NCI-H1694 treated with DMSO at 0.1 percent for 48 hours (cell line): ENCODE results near the gene PPP1CA.

Experiments
- DNase-seq: peaks from one replicate; lab custom pipeline; 2025; lab: John Stamatoyannopoulos, UW

The PPP1CA gene

DNA sequence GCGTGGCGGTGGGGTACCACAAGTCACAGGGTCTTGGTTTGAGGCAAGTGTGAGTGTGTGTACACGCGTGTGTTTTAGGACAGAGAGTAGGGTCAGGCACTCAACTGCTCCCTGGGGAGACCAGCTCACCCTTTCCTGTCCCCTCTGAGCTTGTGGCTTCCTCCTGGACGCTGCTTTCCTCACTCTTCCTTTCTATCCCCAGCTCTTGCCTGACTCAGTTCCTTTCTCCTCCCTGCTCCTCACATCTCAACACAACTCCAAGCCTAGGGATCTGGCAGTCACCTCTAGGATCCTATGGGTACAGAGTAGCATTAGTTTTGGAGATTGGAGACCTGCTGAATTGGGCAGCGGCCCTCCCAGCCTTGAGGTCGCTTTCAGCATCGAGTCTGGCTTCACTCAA lies 32.4 kb downstream of the PPP1CA start:
- DNase-seq, result no peak

GRCh38 chr11:67368621-67369020 lies 33.0 kb downstream of the PPP1CA start:
- no peak for DNase-seq

DNA sequence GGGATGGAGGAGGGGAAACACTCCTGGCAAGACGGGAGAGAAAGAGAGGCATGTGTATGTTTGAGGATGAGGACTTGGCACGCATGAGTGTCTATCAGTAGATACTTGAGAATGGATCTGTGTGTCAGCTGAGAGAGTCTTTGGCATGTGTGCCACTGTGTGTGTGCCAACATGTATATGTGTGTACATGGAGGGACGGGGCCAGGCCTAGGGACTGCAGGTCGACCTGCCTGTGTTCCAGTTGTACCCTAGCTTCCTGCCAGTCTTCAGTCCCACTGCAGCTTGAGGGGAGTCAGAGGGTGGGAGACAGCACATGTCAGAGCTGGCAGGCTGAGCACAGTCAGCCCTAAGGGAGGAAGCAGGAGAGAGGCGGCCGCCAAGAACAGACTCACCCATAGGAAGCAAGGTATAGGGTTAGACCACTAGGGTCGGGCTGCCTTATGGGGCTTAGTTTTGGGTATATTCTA lies 33.9 kb downstream of the PPP1CA start:
- DNase-seq, result no peak

- no peak for DNase-seq
These were observed 34.5 kb downstream of the PPP1CA start for GRCh38 chr11:67366961-67367760.

- DNase-seq, result no peak
These were observed 35.1 kb downstream of the PPP1CA start for GRCh38 chr11:67366546-67366945.

GRCh38 chr11:67365736-67366444 lies 35.8 kb downstream of the PPP1CA start:
- no peak for DNase-seq

GRCh38 chr11:67364783-67365722 lies 36.6 kb downstream of the PPP1CA start:
- no peak for DNase-seq

- DNase-seq, result no peak
These were observed 37.5 kb downstream of the PPP1CA start for GRCh38 chr11:67364169-67364568.

GRCh38 chr11:67357831-67358670 lies 43.6 kb downstream of the PPP1CA start:
- DNase-seq, result no peak

DNA sequence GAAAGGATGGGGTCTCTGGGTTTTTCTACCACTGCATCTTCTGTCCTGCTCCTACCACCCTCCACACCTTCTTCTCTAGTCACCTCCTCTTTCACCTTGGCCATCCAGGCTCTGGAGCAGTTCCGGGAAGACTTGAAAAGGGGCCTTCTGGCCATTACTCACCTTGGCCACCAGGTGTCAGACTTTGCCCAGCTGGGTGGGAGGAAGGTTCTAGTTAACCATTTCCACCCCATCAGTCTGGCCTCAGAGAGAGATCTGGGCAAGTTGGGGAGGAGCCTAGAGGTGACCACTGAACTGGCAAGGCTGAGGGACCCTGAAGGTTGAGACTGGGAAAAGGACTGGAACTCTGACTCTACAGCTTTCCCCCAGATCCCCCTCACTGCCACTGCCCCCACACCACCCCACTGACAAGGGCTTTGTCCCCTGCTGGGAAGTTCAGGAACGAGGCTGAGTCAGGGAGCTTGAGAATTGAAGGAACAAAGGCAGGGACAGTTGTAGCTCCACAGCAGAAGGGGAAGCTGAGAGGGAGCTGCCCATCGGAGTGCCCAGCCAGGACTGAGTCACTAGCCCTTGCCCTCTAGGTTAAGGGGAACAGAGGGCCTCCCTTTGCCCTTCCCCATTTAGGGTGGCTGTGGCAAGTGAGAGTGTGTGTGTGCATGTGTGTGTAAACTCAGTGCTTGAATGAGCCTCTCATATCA lies 44.6 kb downstream of the PPP1CA start:
- DNase-seq, result peak; percentile 60

DNA sequence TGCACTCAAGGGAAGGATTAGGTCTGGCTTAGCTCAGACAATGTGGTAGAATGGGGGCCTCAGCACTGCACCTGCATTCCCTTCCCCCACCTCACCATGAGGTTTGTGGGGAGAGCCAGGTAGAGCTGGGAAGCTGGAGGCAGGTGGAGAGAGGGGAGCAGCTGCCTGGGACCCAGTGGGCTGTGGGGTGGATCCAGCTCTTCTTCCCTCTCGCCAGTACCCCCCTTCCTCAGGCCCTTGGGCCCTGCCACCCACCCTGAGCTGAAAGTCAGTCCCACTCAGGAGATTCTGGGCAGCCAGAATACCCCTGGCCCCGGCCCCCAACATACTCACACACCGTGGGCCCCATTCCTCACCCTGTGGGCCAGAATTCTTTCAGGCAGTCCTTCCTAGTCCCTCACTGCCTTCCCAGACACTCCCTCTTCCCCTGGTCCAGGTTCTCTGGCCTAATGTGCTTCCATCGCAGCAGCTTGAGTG lies 45.2 kb downstream of the PPP1CA start:
- DNase-seq, result no peak

DNA sequence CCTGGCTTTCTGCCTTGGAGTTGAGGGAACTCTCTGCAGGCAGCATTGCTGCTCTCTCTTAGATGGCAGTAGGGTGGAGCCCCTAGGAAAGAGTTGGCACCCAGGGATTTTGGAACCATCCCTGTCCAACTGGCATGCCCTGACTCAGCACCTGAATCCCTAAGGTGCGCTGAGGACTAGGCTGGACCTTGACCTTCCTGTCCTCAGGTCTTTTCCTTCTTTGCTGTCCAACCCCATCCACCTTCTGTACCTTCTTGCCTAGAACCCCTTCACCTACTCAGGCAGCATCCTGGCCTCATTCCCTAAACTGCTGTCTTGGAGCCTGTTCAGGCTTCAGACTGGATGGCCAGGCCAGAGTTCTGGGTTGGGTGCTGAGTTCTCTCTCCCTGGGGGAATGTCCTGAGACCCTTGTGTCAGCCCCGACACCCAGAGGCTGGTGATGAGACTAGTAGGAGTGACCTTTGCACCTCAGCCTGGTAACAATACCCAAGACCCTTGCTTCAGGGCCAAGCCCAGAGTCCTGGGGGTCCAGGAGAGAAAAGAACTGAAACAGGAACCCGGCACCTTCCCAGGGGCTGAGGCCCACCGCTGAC lies 45.8 kb downstream of the PPP1CA start:
- DNase-seq, result no peak

- DNase-seq, result no peak
These were observed 46.5 kb downstream of the PPP1CA start for GRCh38 chr11:67355023-67355793.

- DNase-seq, result no peak
These were observed 47.3 kb downstream of the PPP1CA start for GRCh38 chr11:67354075-67355022.

- DNase-seq, result peak; percentile 67
These were observed 48.2 kb downstream of the PPP1CA start, which contains the start of gene POLD4 for GRCh38 chr11:67353317-67354074. TSS of gene POLD4 (minus strand) at chr11:67353546. CDS start at chr11:67353399, 147 bp downstream.

GRCh38 chr11:67352546-67353316 lies 48.9 kb downstream of the PPP1CA start:
- DNase-seq, result no peak
